ENCODE data around the gene VSTM4.

DNA sequence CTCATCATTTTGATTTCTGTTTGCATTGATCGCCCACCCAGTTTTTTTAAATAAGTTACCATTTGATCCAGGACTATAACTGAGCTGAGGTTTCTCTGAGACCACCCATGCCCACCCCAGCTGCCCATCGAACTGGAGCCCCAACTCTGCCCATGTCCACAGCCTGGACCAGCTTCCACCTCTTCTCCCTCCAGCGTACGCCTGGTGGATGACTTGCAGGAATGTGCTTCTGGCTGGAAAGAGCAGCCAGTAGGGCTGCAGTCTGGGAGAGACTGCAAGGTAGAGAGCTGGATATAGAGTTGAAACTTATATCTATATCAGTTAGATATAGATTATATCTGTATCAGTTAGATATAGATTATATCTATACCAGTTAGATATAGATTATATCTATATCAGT lies 149.9 kb downstream of the VSTM4 start:
- no peak for TF ChIP-seq POLR2A (IDR thresholded peaks at IDR 0.05; ENCODE audit: borderline replicate concordance, extremely low read depth, insufficient read depth, insufficient read length)
- TF ChIP-seq, protein P1, sequence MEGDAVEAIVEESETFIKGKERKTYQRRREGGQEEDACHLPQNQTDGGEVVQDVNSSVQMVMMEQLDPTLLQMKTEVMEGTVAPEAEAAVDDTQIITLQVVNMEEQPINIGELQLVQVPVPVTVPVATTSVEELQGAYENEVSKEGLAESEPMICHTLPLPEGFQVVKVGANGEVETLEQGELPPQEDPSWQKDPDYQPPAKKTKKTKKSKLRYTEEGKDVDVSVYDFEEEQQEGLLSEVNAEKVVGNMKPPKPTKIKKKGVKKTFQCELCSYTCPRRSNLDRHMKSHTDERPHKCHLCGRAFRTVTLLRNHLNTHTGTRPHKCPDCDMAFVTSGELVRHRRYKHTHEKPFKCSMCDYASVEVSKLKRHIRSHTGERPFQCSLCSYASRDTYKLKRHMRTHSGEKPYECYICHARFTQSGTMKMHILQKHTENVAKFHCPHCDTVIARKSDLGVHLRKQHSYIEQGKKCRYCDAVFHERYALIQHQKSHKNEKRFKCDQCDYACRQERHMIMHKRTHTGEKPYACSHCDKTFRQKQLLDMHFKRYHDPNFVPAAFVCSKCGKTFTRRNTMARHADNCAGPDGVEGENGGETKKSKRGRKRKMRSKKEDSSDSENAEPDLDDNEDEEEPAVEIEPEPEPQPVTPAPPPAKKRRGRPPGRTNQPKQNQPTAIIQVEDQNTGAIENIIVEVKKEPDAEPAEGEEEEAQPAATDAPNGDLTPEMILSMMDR (IDR thresholded peaks at IDR 0.05 in 2 of 3, conservative IDR thresholded peaks at IDR 0.05 in 1 of 3; ENCODE audit: borderline replicate concordance in 1 of 3, insufficient read depth in 1 of 3, low read depth in 2 of 3, low read length in 2 of 3) = no peak
- TF ChIP-seq TCF7L2 (IDR thresholded peaks at IDR 0.05; ENCODE audit: borderline replicate concordance, extremely low read depth, insufficient read depth, insufficient read length) = no peak
- TF ChIP-seq, protein P2, sequence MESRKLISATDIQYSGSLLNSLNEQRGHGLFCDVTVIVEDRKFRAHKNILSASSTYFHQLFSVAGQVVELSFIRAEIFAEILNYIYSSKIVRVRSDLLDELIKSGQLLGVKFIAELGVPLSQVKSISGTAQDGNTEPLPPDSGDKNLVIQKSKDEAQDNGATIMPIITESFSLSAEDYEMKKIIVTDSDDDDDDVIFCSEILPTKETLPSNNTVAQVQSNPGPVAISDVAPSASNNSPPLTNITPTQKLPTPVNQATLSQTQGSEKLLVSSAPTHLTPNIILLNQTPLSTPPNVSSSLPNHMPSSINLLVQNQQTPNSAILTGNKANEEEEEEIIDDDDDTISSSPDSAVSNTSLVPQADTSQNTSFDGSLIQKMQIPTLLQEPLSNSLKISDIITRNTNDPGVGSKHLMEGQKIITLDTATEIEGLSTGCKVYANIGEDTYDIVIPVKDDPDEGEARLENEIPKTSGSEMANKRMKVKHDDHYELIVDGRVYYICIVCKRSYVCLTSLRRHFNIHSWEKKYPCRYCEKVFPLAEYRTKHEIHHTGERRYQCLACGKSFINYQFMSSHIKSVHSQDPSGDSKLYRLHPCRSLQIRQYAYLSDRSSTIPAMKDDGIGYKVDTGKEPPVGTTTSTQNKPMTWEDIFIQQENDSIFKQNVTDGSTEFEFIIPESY (IDR thresholded peaks at IDR 0.05; ENCODE audit: extremely low read depth, insufficient replicate concordance, low read length) = no peak
